NCI-H2227 (cell line): ENCODE measurements around the gene DNAAF8.

Experiments
- DNase-seq: peaks from one replicate; lab custom pipeline; 2025; ENCODE audit not compliant: unreplicated experiment; lab: John Stamatoyannopoulos, UW

DNAAF8 gene

DNA sequence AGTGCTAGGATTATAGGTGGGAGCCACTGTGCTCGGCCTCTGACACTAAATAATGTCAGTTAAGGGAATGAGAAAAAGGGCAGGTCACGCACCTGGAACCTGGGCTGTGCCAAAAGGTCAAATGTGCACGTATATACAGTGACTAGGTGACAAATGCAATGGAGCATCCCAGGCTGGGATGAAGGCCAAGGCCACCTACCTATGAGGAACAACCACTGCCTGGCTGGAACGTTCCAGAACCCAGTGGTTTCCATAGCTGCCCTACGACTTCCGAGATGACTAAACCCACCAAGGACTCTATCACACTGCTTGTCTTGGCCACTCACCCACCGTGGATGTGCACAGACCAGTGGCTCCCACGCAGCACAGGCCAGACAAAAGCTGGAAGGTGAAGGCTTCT is 16.6 kb downstream of the DNAAF8 start:
- DNase-seq: no peak

DNA sequence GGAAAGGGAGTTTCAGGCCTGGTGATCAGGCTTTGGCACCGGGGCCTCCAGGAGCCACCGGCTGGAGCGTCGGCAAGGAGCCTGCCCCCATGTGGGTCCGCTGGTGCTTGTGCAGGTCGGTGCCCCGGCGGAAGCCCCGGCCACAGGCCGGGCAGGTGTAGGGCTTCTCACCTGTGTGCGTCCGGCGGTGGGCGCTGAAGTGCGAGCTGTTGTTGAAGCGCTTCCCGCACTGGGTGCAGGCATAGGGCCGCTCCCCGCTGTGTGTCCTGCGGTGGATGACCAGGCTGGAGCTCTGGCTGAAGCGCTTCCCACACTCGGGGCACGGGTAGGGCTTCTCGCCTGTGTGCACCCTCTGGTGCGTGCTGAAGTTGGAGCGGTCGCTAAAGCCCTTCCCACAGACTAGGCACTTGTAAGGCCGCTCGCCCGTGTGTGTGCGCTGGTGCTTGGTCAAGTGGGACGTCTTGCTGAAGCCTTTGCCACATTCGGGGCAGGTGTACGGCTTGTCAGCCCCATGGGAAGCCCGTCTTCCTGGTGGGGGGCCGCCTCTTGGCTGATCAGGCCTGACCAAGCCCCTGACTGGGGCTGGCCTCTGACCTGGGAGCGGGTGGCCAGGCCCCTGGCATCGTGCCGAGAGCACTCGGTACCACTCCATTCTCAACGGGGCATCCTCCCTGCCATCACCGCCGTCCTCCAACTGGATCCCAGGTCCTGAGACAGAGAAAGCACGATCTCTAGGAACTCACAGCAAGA is 18.2 kb downstream of the DNAAF8 start:
- DNase-seq: no peak

GRCh38 chr16:4753227-4753626 is 18.9 kb downstream of the DNAAF8 start:
- no peak for DNase-seq

DNA sequence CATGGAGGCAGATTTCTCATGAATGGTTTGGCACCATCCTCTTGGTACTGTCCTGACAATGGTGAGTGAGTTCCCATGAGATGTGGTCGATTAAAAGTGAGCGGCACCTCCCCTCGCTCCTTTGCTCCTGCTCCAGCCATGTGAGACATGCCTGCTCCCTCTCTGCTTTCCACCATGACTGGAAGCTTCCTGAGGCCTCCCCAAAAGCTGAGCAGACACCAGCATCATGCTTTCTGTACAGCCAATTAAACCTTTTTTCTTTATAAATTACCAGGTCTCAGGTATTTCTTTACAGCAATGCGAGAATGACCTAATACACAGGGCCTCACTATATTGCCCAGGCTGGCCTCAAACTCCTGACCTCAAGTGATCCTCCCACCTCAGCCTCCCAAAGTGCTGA is 20.5 kb downstream of the DNAAF8 start:
- no peak for DNase-seq

- no peak for DNase-seq
These were observed 21.4 kb downstream of the DNAAF8 start for GRCh38 chr16:4755687-4756086.

DNA sequence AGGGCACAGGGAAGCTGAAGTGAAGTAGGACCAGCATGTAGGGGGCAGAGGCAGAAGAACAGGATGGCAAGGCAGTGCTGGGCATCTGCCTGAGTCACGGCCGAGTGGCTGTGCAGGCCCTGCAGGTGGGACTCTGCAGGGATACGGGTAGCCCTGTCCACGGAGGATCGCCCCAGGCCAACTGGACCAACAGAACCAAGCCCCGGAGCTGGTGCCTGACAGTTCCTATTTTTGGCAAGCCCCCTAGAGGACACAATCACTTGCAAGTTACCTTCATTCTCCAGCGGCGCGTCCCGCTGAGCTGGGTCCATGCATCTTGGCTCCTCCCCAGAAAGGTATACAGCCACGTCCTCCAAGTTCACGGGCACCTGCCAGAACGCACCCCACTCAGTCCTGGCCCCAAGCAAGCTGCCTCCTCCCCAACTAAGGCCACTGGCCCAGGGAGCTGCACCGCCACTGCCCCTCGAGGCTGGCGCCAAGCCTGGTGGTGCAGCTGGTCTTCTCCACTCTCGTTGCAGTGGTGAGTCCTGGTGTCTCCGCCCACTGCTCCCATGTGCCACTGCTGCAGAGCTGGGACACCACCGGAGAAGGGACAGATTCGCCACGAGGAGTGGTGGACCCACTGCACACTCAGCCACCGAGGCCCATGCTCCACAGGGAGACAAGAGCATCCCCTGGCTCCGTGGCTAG is 26.0 kb downstream of the DNAAF8 start:
- no peak for DNase-seq

GRCh38 chr16:4762205-4762604 is 27.9 kb downstream of the DNAAF8 start:
- DNase-seq: no peak

DNA sequence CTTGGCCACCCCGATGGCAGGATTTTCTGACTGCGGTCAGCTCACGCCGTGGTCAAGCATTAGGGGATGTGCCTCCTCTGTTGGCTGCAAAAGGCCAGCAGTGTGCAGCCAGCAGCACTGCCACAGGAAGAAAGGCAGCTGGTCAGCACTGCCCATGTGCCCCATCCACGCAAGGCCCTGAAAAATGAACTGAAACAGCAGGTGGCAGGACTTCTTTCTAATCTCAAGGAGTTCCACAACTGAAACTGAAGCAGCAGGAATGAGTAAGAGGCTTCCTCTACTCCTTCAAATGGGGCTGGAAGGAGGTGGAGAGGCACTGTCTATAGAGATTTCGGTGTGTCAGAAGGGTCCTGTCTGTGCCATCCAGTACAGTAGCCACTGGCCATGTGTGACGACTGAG is 29.5 kb downstream of the DNAAF8 start:
- DNase-seq: no peak

DNA sequence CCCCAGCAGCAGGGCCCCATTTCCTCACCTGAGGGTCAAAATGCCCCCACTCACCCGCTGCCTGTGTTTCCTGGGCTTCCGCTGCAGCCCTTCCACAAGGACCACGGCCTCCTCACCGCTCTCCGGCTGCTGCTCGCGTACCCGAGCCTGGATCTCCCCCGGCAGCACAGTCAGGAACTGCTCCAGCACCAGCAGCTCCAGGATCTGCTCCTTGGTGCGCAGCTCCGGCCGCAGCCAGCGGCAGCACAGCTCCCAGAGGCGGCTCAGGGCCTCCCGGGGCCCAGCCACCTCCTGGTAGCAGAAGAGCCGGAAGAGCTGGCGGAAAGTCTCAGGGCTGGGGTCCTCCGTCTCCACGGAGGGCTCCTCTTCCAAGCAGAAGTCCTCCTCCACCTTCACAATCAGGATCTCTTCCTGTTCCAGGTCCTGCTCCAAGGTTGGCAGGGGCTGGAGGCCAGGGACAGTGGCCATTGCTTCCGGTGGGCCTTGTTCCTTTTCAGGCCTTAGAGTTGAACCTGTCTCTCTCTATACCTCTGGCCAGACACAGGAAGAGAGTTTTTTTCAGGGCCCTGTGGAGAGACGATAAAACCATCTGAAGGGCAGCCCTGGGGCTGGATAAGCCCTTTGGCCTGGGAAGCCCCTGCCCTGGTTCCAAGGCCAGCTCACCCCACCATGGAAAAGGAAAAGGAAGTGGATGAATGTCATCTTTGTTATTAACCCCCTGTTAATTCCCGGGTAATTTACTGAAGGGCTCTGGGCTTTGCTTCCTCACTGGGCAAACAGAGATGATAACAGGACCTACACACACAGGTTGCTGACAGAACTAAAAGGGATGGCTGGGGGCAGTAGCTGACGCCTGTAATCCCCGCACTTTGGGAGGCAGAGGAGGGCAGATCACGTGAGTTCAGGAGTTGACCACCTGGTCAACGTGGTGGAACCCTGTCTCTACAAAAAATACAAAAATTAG is 31.5 kb downstream of the DNAAF8 start:
- no peak for DNase-seq

DNA sequence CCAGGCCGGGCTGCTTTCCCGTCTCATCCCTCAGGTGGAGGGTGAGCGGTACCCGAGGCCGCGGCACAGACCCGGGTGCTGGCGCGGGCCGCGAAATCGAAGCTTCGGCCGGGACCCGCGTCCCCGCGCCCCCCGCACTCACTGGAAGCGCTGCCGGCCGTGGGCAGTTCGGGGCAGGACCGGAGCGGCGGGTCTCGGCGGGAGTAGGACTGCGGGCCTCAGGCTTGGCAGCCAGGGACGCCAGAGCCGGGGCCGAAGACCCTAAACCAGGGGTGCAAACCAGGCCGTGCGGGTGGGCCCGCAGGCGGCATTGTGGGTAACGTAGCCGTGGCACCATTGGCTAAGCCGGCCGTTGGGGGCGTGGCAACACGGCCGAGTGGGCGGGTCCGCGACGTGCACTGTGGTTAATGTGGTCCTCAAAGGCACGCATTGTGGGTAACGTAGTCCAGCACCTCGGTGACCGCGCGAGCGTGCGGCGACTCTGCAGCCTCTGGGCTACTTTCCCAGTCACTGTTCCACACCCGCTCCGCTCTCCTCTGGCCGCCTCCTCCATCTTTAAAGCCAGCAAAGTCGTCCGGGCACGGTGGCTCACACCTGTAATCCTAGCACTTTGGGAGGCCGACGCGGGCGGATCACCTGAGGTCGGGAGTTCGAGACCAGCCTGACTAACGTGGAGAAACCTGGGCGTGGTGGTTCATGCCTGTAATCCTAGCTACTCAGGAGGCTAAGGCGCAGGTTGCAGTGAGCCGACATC is 32.7 kb downstream of the DNAAF8 start, which contains the start of gene ZNF500:
TSS of gene ZNF500 (minus strand) at position 288 of the 754 bp plus-strand sequence. CDS start 1,184 bp downstream, outside the sequence.
- DNase-seq: peak; percentile 98

DNA sequence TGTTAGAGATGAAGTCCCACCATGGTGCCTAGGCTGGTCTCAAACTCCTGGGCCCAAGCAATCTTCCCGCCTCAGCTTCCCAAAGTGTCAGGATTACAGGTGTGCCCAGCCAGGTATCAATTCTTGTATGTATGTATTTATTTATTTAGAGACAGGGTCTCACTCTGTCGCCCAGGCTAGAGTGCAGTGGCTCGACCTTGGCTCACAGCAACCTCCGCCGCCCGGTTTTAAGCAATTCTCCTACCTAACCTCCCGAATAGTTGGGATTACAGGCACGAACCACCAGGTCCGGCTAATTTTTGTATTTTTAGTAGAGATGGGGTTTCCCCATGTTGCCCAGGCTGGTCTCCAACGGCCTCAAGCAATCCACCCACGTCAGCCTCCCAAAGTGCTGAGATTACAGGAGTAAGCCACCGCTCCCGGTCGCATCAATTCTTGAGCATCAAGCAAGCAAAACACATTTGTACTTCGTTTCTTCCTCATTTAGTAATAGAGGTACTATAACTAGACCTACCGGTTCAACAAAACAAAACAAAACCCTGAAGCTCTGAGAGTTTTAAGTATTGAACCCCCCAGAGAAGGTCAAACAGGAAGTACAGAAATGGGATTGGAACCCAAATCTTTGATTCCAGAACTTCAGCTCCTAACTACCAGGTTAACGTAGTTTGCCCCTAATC is 33.7 kb downstream of the DNAAF8 start:
- peak; percentile 34 for DNase-seq

GRCh38 chr16:4768549-4769305 is 34.4 kb downstream of the DNAAF8 start:
- peak; percentile 99 for DNase-seq

- no peak for DNase-seq
These were observed 34.9 kb downstream of the DNAAF8 start for GRCh38 chr16:4769306-4769638.

- no peak for DNase-seq
These were observed 37.3 kb downstream of the DNAAF8 start for GRCh38 chr16:4771646-4772045.

- no peak for DNase-seq
These were observed 38.0 kb downstream of the DNAAF8 start for GRCh38 chr16:4772351-4772750.

GRCh38 chr16:4775005-4775404 is 40.7 kb downstream of the DNAAF8 start:
- DNase-seq: no peak

DNA sequence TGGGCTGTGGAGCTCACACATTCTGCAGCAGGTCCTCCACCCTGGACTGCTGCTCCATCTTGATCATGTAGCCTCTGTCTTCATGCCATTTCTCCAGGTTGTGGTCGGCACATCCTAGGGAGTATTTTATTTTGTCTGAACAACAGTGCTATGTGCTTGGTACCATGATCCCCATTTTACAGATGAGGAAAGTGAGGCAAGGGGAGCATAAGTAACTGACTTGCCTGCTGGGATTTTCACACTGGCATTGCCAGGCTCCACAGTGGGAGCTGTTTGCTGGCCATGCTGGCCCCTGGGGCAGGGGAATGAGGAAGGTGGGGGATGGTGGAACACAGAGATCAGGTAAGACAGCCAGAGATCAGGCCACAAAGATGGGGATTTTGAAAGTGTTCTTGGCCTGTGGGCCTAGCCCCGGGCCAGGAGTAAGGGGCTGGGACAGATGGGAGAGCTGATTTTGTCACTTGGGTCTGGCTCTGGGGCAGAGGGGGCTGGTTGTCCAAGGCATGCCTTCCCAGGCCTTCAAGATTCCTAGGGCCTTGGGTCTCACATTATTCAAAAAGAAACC is 41.9 kb downstream of the DNAAF8 start:
- DNase-seq: no peak

DNA sequence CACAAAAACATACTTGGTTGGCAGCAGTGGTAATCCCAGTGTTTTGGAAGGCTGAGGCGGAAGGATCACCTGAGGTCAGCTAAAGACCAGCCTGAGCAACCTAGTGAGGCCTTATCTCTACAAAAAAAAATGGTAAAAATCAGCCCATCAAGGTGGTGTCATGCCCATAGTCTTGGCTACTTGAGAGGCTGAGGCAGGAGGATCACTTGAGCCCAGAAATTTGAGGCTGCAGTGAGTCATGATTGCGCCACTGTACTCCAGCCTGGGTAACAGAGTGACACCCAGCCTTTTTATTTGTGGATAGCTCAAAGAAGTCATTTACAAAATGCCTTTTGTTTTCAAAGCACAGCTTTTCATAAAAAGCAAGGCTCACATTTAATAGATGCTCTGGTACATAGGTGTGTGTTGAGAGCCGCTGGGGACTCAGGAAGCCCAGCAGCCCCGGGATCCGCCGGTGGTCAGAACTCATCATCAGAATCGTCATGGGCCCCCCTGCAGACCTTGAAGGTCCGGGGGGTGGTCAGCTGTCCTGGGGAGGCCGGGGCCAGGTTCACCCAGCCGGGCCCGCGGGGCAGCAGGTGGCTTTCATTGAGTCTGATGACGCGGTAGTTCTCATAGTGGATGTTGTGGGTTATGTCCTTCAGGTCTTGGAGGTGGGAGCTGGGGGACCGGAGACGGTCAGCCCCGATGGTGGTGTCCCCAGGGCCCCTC is 43.2 kb downstream of the DNAAF8 start:
- DNase-seq: no peak

GRCh38 chr16:4778050-4778392 is 43.7 kb downstream of the DNAAF8 start:
- no peak for DNase-seq
